Measurements from ENCODE around the gene ADGRE3.

DNA sequence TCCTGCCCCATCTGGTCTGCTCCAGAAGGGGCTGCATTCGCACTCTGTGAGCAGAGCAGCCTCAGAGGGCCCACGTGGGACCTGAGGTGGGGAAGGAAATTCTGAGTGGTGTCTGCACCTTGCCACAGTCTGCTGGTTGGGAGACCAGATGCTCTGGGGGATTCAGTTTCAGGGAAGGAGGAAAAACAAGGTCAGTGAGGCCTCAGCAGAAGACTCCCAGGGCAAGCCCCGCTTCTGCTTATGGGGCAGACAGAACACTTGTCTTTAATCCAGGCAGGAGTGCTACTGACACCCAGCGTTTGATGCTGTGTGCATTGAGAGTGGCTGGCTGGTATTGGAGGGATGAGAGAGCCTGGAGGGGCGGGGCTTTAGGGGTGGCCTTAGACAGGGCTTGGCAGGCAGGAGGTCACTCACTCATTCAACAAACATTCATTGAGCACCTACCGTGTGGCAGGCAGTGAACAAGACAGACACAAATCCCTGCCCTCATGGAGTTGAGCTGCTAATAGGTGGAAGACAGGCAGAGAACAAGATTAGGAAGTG, 96.7 kb downstream of the ADGRE3 start:
- TF ChIP-seq, protein P1, sequence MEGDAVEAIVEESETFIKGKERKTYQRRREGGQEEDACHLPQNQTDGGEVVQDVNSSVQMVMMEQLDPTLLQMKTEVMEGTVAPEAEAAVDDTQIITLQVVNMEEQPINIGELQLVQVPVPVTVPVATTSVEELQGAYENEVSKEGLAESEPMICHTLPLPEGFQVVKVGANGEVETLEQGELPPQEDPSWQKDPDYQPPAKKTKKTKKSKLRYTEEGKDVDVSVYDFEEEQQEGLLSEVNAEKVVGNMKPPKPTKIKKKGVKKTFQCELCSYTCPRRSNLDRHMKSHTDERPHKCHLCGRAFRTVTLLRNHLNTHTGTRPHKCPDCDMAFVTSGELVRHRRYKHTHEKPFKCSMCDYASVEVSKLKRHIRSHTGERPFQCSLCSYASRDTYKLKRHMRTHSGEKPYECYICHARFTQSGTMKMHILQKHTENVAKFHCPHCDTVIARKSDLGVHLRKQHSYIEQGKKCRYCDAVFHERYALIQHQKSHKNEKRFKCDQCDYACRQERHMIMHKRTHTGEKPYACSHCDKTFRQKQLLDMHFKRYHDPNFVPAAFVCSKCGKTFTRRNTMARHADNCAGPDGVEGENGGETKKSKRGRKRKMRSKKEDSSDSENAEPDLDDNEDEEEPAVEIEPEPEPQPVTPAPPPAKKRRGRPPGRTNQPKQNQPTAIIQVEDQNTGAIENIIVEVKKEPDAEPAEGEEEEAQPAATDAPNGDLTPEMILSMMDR (conservative IDR thresholded peaks at IDR 0.05; ENCODE audit: low read depth, low read length), result no peak
- no peak for TF ChIP-seq EZH2 (IDR thresholded peaks at IDR 0.05; ENCODE audit: low read length, unreplicated experiment)
- no peak for TF ChIP-seq EZH2phosphoT487 (IDR thresholded peaks at IDR 0.05; ENCODE audit: borderline replicate concordance, low read length)
